H9 (cell line): Measurements from ENCODE around the gene GAL3ST1. TPM values are rescaled to one million over a fixed set of nuclear protein-coding genes. Genes with fewer than 3 reads are reported as not detected.

ENCODE experiments used
- DNase-seq: peaks from one replicate; pipeline ENCODE4 v3.0.0-alpha.2; 2017
- H2AFZ ChIP-seq: one replicate; pipeline ENCODE4 v1.6.1; 2013; ENCODE audit warnings: mild to moderate bottlenecking, low read length, control low read depth, moderate library complexity
- H2AK5ac ChIP-seq: 2 replicates; pipeline ENCODE4 v1.6.1; 2013; ENCODE audit warnings: low read length, control low read depth, mixed read lengths; ENCODE audit not compliant: insufficient read length
- H2BK120ac ChIP-seq: one replicate; pipeline ENCODE4 v1.6.1; 2013; ENCODE audit warnings: low read depth, mild to moderate bottlenecking, low read length, control low read depth, inconsistent platforms; ENCODE audit not compliant: poor library complexity, severe bottlenecking
- H2BK12ac ChIP-seq: 2 replicates; pipeline ENCODE4 v1.6.1; 2013; ENCODE audit warnings: low read length, control low read depth, mixed read lengths, low read depth; ENCODE audit not compliant: insufficient read length
- H2BK15ac ChIP-seq: 2 replicates; pipeline ENCODE4 v1.6.1; 2013; ENCODE audit warnings: low read depth, low read length, control low read depth
- H2BK20ac ChIP-seq: one replicate; pipeline ENCODE4 v1.6.1; 2013; ENCODE audit warnings: low read depth, mild to moderate bottlenecking, low read length, control low read depth, inconsistent platforms; ENCODE audit not compliant: poor library complexity, severe bottlenecking
- H2BK5ac ChIP-seq: 2 replicates; pipeline ENCODE4 v1.6.1; 2013; ENCODE audit warnings: low read length, control low read depth, mixed read lengths; ENCODE audit not compliant: insufficient read length
- H3K14ac ChIP-seq: 2 replicates; pipeline ENCODE4 v1.6.1; 2013; ENCODE audit warnings: low read length, control low read depth; ENCODE audit not compliant: insufficient read depth
- H3K18ac ChIP-seq: 2 replicates; pipeline ENCODE4 v1.6.1; 2013; ENCODE audit warnings: low read depth, mild to moderate bottlenecking, mixed read lengths, low read length, control low read depth; ENCODE audit not compliant: insufficient read length
- H3K23ac ChIP-seq: 2 replicates; pipeline ENCODE4 v1.6.1; 2013; ENCODE audit warnings: low read length, control low read depth, mixed read lengths, low read depth; ENCODE audit not compliant: insufficient read length
- H3K23me2 ChIP-seq: 2 replicates; pipeline ENCODE4 v1.6.1; 2013; ENCODE audit warnings: low read depth, mild to moderate bottlenecking, mixed read lengths, low read length, control low read depth; ENCODE audit not compliant: insufficient read length, poor library complexity, severe bottlenecking
- H3K27ac ChIP-seq: 2 replicates; pipeline ENCODE4 v1.5.1; 2013; ENCODE audit warnings: low read length, control low read depth, mixed read lengths, low read depth; ENCODE audit not compliant: insufficient read length
- H3K27me3 ChIP-seq: 2 replicates; pipeline ENCODE4 v1.6.1; 2013; ENCODE audit warnings: low read length, control low read depth, inconsistent platforms; ENCODE audit not compliant: insufficient read depth
- H3K4ac ChIP-seq: 2 replicates; pipeline ENCODE4 v1.6.1; 2013; ENCODE audit warnings: low read depth, mild to moderate bottlenecking, control low read depth, inconsistent platforms, low read length, moderate library complexity
- H3K4me1 ChIP-seq: 2 replicates; pipeline ENCODE4 v1.6.1; 2013; ENCODE audit warnings: low read length, control low read depth, inconsistent platforms; ENCODE audit not compliant: insufficient read depth
- H3K4me2 ChIP-seq: 2 replicates; pipeline ENCODE4 v1.6.1; 2013; ENCODE audit warnings: low read length, control low read depth, mixed read lengths; ENCODE audit not compliant: insufficient read length, insufficient read depth
- H3K56ac ChIP-seq: 2 replicates; pipeline ENCODE4 v1.6.1; 2013; ENCODE audit warnings: low read depth, mild to moderate bottlenecking, mixed read lengths, low read length, control low read depth; ENCODE audit not compliant: insufficient read length
- H3K79me1 ChIP-seq: 2 replicates; pipeline ENCODE4 v1.6.1; 2013; ENCODE audit warnings: low read depth, mild to moderate bottlenecking, moderate library complexity, low read length, control low read depth, inconsistent platforms; ENCODE audit not compliant: insufficient read depth, poor library complexity, severe bottlenecking
- H3K79me2 ChIP-seq: 2 replicates; pipeline ENCODE4 v1.6.1; 2013; ENCODE audit warnings: low read length, control low read depth, inconsistent platforms; ENCODE audit not compliant: insufficient read depth
- H3K9ac ChIP-seq: 2 replicates; pipeline ENCODE4 v1.6.1; 2013; ENCODE audit warnings: low read length, control low read depth, mixed read lengths; ENCODE audit not compliant: insufficient read length; ENCODE audit errors: extremely low read depth
- H3K9me3 ChIP-seq: one replicate; pipeline ENCODE4 v1.6.1; 2013; ENCODE audit warnings: low read depth, low read length, inconsistent platforms; ENCODE audit not compliant: control insufficient read depth
- H3T11ph ChIP-seq: one replicate; pipeline ENCODE4 v1.6.1; 2013; ENCODE audit warnings: mild to moderate bottlenecking, low read length, control low read depth, inconsistent platforms
- H4K20me1 ChIP-seq: one replicate; pipeline ENCODE4 v1.6.1; 2013; ENCODE audit not compliant: control insufficient read depth, insufficient read length, insufficient read depth
- H4K5ac ChIP-seq: 2 replicates; pipeline ENCODE4 v1.6.1; 2013; ENCODE audit warnings: low read depth, mild to moderate bottlenecking, mixed read lengths, low read length, control low read depth; ENCODE audit not compliant: insufficient read length
- H4K8ac ChIP-seq: replicated peaks from 2 replicates; pipeline ENCODE4 v1.6.1; 2013; ENCODE audit warnings: low read length, control low read depth, mixed read lengths, low read depth; ENCODE audit not compliant: insufficient read length
- H4K91ac ChIP-seq: 2 replicates; pipeline ENCODE4 v1.6.1; 2013; ENCODE audit warnings: low read depth, mild to moderate bottlenecking, moderate library complexity, mixed read lengths, low read length, control low read depth; ENCODE audit not compliant: insufficient read length
- H3K27ac Mint-ChIP-seq, 3 experiments: 2 replicates in 2 of 3; 3 replicates in 1 of 3; pipeline ENCODE4 v1.8.0; 2020 to 2021; ENCODE audit warnings: mixed read lengths in 3 of 3, mild to moderate bottlenecking in 1 of 3, moderate library complexity in 1 of 3
- H3K27me3 Mint-ChIP-seq: 2 replicates; pipeline ENCODE4 v1.8.0; 2021; ENCODE audit warnings: low read depth, mild to moderate bottlenecking, moderate library complexity, mixed read lengths
- H3K36me3 Mint-ChIP-seq, 3 experiments: 2 replicates in 2 of 3; 3 replicates in 1 of 3; pipeline ENCODE4 v1.8.0; 2020 to 2021; ENCODE audit warnings: low read depth in 3 of 3, mixed read lengths in 3 of 3; ENCODE audit not compliant: insufficient read depth in 1 of 3
- H3K4me1 Mint-ChIP-seq, 2 experiments: 2 replicates each; pipeline ENCODE4 v1.8.0; 2020; ENCODE audit warnings: mixed read lengths in 2 of 2
- H3K4me3 Mint-ChIP-seq, 2 experiments: 2 replicates in 1 of 2; 3 replicates in 1 of 2; pipeline ENCODE4 v1.8.0; 2020 to 2021; ENCODE audit warnings: mild to moderate bottlenecking in 2 of 2, mixed read lengths in 2 of 2, moderate library complexity in 1 of 2
- H3K9me3 Mint-ChIP-seq, 2 experiments: 2 replicates in 1 of 2; 3 replicates in 1 of 2; pipeline ENCODE4 v1.8.0; 2020; ENCODE audit warnings: mild to moderate bottlenecking in 2 of 2, mixed read lengths in 2 of 2, moderate library complexity in 1 of 2
- WGBS: extraction: QIAGEN DNeasy Blood & Tissue Kit; methylation state at CpG from one replicate; pipeline ENCODE4 v1.1.7; 2013; ENCODE audit warnings: missing lambda C conversion rate, low lambda C conversion rate, mixed read lengths; ENCODE audit not compliant: insufficient read length; ENCODE audit errors: extremely low coverage; 5-methylcytosine and 5-hydroxymethylcytosine counted together
- total RNA-seq: library from RNA; stranded (reverse); gene quantifications from 2 replicates; pipeline ENCODE4 v1.2.1, GENCODE V29; 2021
- TF ChIP-seq, protein P1 (sequence below): fragments of 200-600 bp; sonication (generic); conservative IDR thresholded peaks from 3 replicates; pipeline ENCODE4 v1.8.0; 2021; ENCODE audit warnings: antibody characterized with exemption, mild to moderate bottlenecking

GAL3ST1 gene
- total RNA-seq, 1 experiment from 2014 or later = 5.1 TPM

DNA sequence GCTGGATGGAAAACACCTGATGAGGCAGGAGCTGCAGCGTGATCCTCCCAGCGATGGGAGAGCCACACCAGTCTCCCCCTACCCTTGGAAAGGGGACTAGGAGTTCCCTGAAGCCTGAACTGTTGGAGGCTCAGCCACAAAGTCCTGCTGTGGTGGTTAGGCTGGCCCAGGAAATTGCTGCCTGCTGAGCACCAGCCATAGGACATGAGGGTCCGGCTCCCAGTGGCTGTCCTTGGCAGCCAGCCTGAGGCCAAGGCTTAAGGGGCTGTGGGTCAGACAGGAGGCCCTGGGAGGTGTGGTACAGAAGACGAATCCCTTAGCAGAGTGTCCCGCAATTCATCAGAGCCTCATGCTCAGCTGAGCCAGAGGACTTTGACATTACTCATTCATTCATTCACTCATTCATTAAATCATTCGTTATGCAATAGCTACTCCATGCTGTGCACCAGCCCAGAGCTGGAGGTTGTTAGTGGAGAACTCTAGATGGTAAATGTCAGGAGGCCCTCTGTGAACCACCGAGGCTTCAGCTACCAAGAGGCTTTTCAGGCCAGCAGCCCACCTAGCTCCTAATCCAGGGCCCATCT lies 54.5 kb downstream of the GAL3ST1 start:
- H2BK20ac ChIP-seq = no peak overlapping the region
- no peak overlapping the region for H2AFZ ChIP-seq
- no peaks in the 10 kb centered on the region for H3K4me1 ChIP-seq
- H3K9me3 Mint-ChIP-seq = no peaks in the 10 kb centered on the region
- no peak overlapping the region for H3K27ac ChIP-seq
- no peaks in the 10 kb centered on the region for H3K79me2 ChIP-seq
- H3K27me3 ChIP-seq = no peaks in the 10 kb centered on the region
- no peaks in the 10 kb centered on the region for H3K79me1 ChIP-seq
- TF ChIP-seq, protein P1, sequence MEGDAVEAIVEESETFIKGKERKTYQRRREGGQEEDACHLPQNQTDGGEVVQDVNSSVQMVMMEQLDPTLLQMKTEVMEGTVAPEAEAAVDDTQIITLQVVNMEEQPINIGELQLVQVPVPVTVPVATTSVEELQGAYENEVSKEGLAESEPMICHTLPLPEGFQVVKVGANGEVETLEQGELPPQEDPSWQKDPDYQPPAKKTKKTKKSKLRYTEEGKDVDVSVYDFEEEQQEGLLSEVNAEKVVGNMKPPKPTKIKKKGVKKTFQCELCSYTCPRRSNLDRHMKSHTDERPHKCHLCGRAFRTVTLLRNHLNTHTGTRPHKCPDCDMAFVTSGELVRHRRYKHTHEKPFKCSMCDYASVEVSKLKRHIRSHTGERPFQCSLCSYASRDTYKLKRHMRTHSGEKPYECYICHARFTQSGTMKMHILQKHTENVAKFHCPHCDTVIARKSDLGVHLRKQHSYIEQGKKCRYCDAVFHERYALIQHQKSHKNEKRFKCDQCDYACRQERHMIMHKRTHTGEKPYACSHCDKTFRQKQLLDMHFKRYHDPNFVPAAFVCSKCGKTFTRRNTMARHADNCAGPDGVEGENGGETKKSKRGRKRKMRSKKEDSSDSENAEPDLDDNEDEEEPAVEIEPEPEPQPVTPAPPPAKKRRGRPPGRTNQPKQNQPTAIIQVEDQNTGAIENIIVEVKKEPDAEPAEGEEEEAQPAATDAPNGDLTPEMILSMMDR = no peak
- no peak overlapping the region for H2BK5ac ChIP-seq
- H3K27ac Mint-ChIP-seq = no peak overlapping the region
- H2AK5ac ChIP-seq = no peak overlapping the region
- no CpG with 5 or more reads among the region's 7 CpGs for whole genome bisulfite sequencing
- H2BK15ac ChIP-seq = no peak overlapping the region
- no peak overlapping the region for H3K18ac ChIP-seq
- DNase-seq = no peak
- no peak overlapping the region for H3K23ac ChIP-seq
- H3K4me1 Mint-ChIP-seq = peaks cover 0 to 2% of the 10 kb centered on the region in 2 experiments; a peak in 1 of 4 replicates
- H4K20me1 ChIP-seq = no peaks in the 10 kb centered on the region
- no peak overlapping the region for H3K56ac ChIP-seq
- no peak overlapping the region for H4K91ac ChIP-seq
- H3K9me3 ChIP-seq = no peaks in the 10 kb centered on the region
- H4K5ac ChIP-seq = no peak overlapping the region
- H4K8ac ChIP-seq = no peak overlapping the region
- peaks cover 5% of the 10 kb centered on the region for H3K27me3 Mint-ChIP-seq
- H3T11ph ChIP-seq = no peak overlapping the region
- no peak overlapping the region for H3K4me3 Mint-ChIP-seq
- H3K14ac ChIP-seq = no peak overlapping the region
- H3K36me3 Mint-ChIP-seq = no peaks in the 10 kb centered on the region
- no peak overlapping the region for H3K9ac ChIP-seq
- no peak overlapping the region for H3K4ac ChIP-seq
- H3K23me2 ChIP-seq = no peaks in the 10 kb centered on the region
- no peak overlapping the region for H2BK12ac ChIP-seq
- H3K4me2 ChIP-seq = no peak overlapping the region
- H2BK120ac ChIP-seq = no peak overlapping the region
